ENCODE data around the gene ZZZ3. TPM values are rescaled to one million over a fixed set of nuclear protein-coding genes. Genes with fewer than 3 reads are reported as not detected.

ZZZ3 gene
- total and polyA plus RNA-seq, 2 of the 13 experiments (the other 11 are each of a cell fraction or from before 2014, with no cell fraction given): 18.1 to 50.2 TPM

- TF ChIP-seq HBP1 (CRISPR knock-in tag; IDR thresholded peaks at IDR 0.05; ENCODE audit: low read depth): no peak
These were observed 996 bp upstream of the ZZZ3 start (continued) for GRCh38 chr1:77683160-77684148.

- intact Hi-C loops (cut with micrococcal nuclease; ENCODE audit: unreplicated experiment) (loop anchor here (5.0 kb wide), 3 partner anchors 38 to 93 kb away; partner anchors contain the start of gene USP33), in situ Hi-C loops (cut with HindIII; ENCODE audit: extremely low pct_ligation_motif_present, low pct_unique_long_range_greater_than_20kb) (no loop called here)
- H3K4me3 ChIP-seq (replicated peaks in 1 of 3; ENCODE audit: insufficient read depth in 1 of 3, low read depth in 2 of 3, low read length in 3 of 3): peak overlapping the region in 2 of 3 experiments; percentile 41 to 86; a peak in 2 of 6 replicates
- peaks cover 73% of the 10 kb centered on the region for H3K79me2 ChIP-seq (ENCODE audit: insufficient read depth, low read length)
- peaks cover 60% of the 10 kb centered on the region for H3K4me1 ChIP-seq (ENCODE audit: insufficient read depth, low read length)
- H3K9me3 ChIP-seq (ENCODE audit: low read length): no peaks in the 10 kb centered on the region
- BruUV-seq (replicated peaks): no TSS peak
- 33% methylated on average over 2 of the region's 2 CpGs for WGBS (ENCODE audit: low lambda C conversion rate)
- peak overlapping the region; percentile 80 for H3K4me2 ChIP-seq (ENCODE audit: low read depth, low read length)
- H2AFZ ChIP-seq (ENCODE audit: low read length): no peak overlapping the region
- peak overlapping the region; percentile 42; the same call in 1 of the 2 replicates for H3K9ac ChIP-seq (ENCODE audit: insufficient read depth, low read depth, low read length)
- H3K27me3 ChIP-seq (ENCODE audit: control insufficient read depth in 1 of 2, insufficient read depth in 2 of 2, low read length in 2 of 2): no peaks in the 10 kb centered on the region; a peak in 1 of 5 replicates
- ATAC-seq (no peak), FAIRE-seq (no peak), DNase-seq (ENCODE audit: low spot score) (no peak)
- peaks cover 41% of the 10 kb centered on the region for H4K20me1 ChIP-seq (ENCODE audit: insufficient read depth, low read length)
- peaks cover 0 to 5% of the 10 kb centered on the region in 2 experiments; a peak in 1 of 5 replicates for H3K36me3 ChIP-seq (replicated peaks in 1 of 2; ENCODE audit: control insufficient read depth in 1 of 2, insufficient read depth in 2 of 2, low read length in 2 of 2)
- peak overlapping the region; percentile 67 for H3K27ac ChIP-seq (ENCODE audit: extremely low read length, insufficient read depth, low read length)
- ChIA-PET POLR2A (interaction anchor here (1.3 kb wide), 1 partner anchor 25 kb away, joined by 3 read pairs; no protein-coding TSS in a partner anchor), CTCF (ENCODE audit: low intra/inter-chr PET ratio, low total read pairs) (no interaction called here)
- TF ChIP-seq ZNF605 (CRISPR knock-in tag; IDR thresholded peaks at IDR 0.05): no peak
- no peak for TF ChIP-seq ZNF777 (CRISPR knock-in tag; IDR thresholded peaks at IDR 0.05)
- TF ChIP-seq HOMEZ (CRISPR knock-in tag; IDR thresholded peaks at IDR 0.05; ENCODE audit: low read depth): no peak
- no peak for TF ChIP-seq DZIP1 (CRISPR knock-in tag; IDR thresholded peaks at IDR 0.05)
- TF ChIP-seq MAFG (CRISPR knock-in tag; IDR thresholded peaks at IDR 0.05): no peak
- no peak for TF ChIP-seq CEBPZ (IDR thresholded peaks at IDR 0.05; ENCODE audit: low read length)
- no peak for TF ChIP-seq SP140L (CRISPR knock-in tag; IDR thresholded peaks at IDR 0.05; ENCODE audit: borderline replicate concordance)
These were observed 2.3 kb downstream of the ZZZ3 start for GRCh38 chr1:77680173-77680572.

All from HepG2 (cell line).